ENCODE data around the gene KIF26B. TPM values are rescaled to one million over a fixed set of nuclear protein-coding genes. Genes with fewer than 3 reads are reported as not detected.
"Not testable (repeated sequence)": the region's sequence is repeated elsewhere in the genome, so short reads cannot be mapped to it uniquely, and the experiment has no call there.

Gene KIF26B
- total RNA-seq, 1 donor from 2014 or later = 0.02 TPM

- intact Hi-C loops (cut with micrococcal nuclease) = no loop called here
Observed at GRCh38 chr1:245380790-245381535, 226.2 kb downstream of the KIF26B start.

DNA sequence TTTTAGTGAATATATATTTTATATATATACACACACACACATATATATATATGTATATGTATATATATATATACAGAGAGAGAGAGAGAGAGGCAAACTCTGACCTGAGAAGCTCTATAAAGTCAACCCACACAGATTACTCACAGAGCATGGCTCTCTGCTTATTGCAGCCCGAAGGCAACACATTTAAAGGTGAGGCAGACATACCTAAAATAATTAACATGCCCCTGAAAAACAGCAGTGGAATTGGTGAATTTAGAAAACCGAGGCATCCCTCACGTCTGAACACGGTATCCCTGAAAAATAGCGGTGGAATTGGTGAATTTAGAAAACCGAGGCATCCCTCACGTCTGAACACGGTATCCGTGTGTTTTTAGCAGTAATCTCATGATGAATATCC lies 228.2 kb downstream of the KIF26B start:
- intact Hi-C loops (cut with micrococcal nuclease) = no loop called here

GRCh38 chr1:245383396-245384330 lies 228.9 kb downstream of the KIF26B start:
- intact Hi-C loops (cut with micrococcal nuclease) = no loop called here

DNA sequence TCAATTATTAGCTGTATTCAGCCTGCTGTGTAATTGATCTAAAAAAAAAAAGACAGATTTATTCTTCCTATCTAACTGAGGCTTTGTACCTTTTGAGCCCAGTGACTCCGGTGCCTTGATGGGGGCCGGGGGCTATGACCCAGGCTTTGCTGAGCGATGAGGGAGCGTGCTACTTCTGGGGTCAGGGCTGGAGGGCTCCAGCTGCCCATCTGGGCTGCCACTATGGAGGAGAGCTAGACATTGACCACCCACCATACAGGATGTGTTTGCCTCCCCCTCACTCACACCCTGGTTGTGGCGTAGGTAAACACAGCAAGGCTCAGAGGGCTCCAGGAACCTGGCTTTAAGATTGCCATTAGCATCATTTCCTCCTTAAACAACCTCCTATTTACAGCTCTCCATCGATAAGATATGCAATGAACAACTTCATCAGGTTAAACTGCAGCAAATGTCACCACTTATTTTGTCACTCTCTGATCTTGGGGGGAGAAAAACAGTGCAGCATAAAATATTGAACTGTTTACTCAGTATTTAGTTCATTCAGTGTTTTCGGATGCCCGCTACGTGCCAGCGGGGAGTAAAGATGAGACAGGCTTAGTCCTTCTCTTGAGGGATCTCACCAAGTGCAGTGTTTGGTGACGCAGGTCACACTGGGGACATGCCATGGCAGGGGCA lies 231.6 kb downstream of the KIF26B start:
- intact Hi-C loops (cut with micrococcal nuclease) = no loop called here

DNA sequence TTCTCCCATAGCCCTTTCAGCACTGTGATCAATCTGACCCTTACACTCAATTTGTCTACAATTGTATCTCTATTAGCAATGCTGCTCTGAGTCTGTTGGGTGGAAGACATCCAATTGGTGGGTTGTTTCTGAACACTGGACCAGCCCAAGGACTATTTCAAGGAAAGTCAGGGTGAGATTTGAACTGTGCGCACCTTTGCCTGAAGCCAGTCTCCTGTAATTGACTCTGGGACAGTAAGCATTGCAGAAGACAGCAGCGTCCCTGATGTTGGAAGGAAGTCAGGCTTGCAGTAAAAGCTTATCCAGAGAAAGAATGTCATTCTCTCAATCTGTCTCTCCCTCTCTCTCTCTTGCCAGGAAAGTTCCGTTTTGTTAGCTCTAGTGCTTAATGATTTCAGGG lies 233.9 kb downstream of the KIF26B start:
- intact Hi-C loops (cut with micrococcal nuclease) = no loop called here

- intact Hi-C loops (cut with micrococcal nuclease) = no loop called here
Observed at GRCh38 chr1:245389873-245390272, 235.1 kb downstream of the KIF26B start.

DNA sequence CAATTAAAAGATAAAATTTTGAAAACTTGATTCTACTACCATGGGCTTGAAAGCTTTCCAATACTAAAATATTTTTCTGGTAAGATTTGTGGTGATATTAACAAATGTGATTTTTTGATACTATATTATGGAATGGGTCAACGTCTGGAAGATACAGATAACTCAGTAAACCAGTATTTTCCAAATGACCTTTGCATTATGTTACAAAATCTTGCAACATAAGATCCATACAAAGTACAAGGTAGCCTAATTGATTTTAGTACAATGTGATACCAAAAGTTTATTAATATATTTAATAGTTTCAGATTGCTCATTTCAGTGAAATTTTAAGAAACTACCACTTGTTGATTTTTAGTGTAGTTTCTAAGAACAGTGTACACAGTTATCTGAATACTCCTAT lies 236.2 kb downstream of the KIF26B start:
- intact Hi-C loops (cut with micrococcal nuclease) = no loop called here

- intact Hi-C loops (cut with micrococcal nuclease) = no loop called here
Observed at GRCh38 chr1:245393694-245394093, 238.9 kb downstream of the KIF26B start.

DNA sequence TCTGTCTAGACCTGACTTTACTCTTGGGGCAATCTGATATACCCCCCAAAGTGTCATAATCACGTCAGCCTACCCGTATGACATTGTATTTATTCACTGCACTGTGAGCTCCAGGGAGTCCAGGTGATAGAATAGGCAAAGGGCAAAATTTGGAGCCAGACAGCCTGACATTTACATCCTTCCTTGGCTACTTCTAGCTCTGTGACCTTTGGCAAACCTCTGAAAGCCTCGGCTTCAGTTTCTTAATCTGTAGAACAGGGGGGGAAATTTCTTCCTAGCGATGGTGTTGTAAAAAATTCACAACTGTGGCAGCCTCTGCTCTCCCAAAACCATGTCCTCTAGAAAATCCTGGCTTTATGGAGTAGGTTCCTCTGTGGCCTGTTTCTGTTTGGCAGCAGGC lies 240.9 kb downstream of the KIF26B start:
- intact Hi-C loops (cut with micrococcal nuclease) = no loop called here

DNA sequence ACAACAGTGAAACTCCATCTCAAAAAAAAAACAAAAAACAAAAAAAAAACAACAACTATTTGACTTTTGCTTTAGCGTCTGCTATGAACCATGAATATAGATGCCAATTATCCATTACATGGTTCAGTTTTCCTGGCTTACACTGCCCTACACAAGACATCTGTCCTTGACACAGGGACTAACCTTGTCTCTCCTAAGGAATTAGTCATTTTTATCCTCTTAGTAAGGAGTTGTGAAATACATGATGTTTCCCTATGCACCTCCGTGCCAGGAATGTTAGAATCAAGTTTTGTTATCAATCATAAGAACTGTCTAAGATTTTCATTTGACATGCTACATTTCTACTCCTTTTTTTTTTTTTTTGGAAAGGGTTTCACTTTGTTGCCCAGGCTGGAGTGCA lies 241.8 kb downstream of the KIF26B start:
- intact Hi-C loops (cut with micrococcal nuclease) = no loop called here

DNA sequence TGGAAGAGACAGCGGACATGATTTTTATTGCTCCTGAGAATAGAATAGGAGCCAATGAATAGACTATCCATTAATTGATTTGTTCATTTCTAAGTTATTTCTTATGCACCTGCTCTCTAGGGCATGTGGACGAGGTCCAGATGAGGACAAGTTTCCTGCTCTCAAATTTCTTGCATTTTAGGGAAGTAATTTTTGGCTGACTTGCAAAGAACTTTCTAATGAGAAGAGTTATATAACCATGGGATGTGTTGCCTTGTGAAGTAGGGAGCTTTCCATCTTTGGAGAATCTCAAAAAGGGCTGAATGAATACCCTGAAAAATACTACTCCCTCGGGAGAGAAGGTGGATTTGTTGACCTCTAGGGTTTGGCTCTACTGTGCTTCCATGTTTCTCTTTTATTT lies 243.0 kb downstream of the KIF26B start:
- intact Hi-C loops (cut with micrococcal nuclease) = no loop called here

DNA sequence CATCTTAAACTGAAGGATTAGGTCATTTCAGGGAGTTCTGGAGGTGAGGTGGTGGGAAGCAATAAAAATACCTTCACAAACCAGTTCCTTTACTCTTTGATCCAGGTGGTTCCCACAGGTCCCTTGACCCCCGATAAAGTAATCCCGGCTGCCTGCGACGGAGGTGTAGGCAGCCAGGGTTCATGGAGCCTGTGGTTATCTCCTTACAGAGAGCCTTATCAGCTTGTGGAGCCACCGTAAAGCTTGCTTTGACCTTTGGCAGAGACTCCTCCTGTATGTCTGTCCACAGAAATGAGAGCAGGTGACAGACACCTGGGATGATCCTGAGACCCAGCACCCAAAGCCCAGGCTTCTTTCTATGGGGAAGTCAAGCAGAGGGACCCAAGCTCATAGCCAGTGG lies 243.4 kb downstream of the KIF26B start:
- intact Hi-C loops (cut with micrococcal nuclease) = no loop called here

GRCh38 chr1:245401881-245402587 lies 247.2 kb downstream of the KIF26B start:
- intact Hi-C loops (cut with micrococcal nuclease) = no loop called here

- intact Hi-C loops (cut with micrococcal nuclease) = not testable (repeated sequence)
Observed at GRCh38 chr1:245402998-245403397, 248.2 kb downstream of the KIF26B start.

GRCh38 chr1:245404527-245404926 lies 249.7 kb downstream of the KIF26B start:
- intact Hi-C loops (cut with micrococcal nuclease) = no loop called here

DNA sequence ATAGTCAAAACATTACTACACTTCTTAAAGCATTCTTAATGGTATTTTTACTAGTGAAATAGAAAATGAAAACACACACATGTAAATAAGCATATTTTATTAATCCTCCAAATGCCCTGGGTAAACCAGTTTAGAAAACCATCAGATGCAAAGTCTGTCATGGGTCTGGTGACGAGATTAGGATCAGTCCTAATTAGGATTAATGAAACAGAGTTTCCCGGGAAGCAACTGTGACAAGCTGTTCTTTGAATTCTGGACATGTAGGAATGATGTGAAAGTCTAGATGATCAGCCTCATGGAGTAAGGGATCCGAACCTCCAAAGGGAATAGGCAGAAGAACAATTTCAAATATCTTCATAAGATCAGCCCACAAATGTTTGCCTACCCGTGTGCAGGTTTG lies 250.2 kb downstream of the KIF26B start:
- intact Hi-C loops (cut with micrococcal nuclease) = no loop called here

DNA sequence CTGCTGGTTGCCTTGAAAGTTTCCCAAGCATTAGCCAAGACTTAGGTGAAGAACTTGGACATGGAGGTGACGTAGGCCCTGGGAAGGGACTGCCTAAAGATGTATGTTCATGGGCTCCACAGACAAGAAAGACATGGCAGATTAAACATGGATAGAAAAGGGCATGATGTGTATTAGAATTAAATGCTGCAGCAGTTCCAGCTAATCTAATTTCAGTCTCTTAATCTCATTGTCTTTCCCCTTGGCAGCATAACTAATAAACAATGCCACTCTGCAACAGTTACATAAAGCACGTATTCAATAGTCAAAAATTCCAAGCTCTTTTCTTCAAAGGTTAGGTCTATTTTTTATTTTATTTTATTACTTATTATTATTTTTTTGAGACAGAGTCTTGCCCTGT lies 251.6 kb downstream of the KIF26B start:
- intact Hi-C loops (cut with micrococcal nuclease) = no loop called here

- intact Hi-C loops (cut with micrococcal nuclease) = no loop called here
Observed at GRCh38 chr1:245407983-245408382, 253.2 kb downstream of the KIF26B start.

DNA sequence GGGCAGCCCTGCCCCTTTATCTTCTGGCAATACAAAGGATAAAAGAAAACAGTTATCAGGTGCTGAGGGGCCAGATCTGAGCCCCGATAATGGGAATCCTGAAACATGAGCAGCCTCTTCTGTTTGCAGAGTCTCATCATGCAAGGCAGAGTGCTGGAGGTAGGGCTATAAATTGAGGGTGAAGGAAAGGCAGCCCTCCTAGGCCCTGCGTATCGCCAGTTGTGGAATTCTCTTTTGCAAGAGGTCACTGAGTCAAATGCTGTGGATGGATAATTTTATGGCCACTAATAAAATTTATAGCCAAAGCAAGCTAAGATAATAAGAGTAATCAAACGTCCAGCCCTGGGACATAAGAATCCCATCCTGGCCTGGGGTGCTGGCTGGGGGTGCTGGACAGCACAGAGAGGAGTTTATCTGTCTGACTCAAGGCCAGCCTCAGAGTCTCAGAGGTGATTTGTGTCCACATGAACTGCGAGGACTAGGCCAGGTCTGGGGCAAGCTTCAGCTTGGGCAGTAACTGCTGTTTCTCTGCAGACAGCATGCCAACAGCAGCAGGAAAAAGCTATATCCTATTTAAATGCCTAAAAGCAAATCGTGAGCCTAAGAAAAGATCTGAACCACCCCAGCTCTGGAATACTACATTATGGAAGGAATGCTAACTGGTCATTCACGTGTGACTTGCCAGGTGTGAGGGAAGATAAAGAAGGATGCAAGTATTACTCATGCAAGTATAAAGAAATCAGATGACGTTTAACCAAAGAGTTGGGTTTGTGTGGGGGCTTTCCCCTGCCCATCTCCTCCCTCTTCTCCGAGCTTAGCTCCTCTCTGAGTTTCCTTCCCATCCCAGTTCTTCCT lies 254.8 kb downstream of the KIF26B start:
- intact Hi-C loops (cut with micrococcal nuclease) = no loop called here

DNA sequence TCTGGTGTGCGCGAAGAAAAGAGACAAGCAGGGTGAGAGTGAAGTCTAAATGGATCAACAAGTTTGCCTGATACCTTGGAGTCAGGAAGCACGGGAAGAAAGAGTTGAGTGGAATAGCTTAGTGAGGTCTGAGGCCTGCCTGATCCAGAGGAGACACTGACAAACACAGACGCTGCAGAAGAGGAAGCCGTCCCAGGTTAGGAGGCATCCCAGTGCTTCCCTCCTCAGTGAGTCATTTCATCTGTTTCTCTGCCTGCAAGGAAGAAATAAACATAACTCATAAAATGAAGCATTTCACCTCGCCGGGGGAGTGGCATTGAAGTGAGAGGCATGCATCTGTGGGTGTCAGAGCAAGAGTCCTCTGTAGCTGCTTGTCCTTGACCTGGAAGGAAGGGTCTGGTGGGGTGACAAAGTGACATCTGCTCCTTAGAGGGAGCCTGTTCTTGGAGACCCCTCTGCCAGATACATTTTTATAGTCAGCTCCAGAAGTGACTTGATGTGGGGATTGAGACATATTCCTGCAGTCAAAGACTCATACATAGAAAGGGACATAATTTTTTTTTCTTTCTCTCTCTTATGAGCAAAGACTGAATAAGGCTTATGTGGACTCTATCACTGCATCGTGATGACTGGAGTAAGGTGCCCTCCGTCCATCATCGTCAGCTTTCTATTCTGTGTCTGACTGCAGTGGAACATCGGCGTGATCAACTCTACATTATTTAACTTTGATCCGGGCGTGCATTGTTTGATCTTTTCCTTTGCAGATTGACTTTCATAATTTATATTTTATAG lies 256.7 kb downstream of the KIF26B start:
- intact Hi-C loops (cut with micrococcal nuclease) = no loop called here
